ENCODE results near the gene LAT.
"Not testable (repeated sequence)": the region's sequence is repeated elsewhere in the genome, so short reads cannot be mapped to it uniquely, and the experiment has no call there.

The LAT gene

GRCh38 chr16:29004496-29005139 lies 19.8 kb downstream of the LAT start:
- WGBS, 2 experiments, result 80 to 81% methylated on average over 9 of the region's 9 CpGs

GRCh38 chr16:29007730-29008593 lies 23.1 kb downstream of the LAT start:
- 88 to 90% methylated on average over 10 of the region's 10 CpGs for WGBS, 2 experiments
- Histone ChIP-seq H3K36me3 (ENCODE audit: control insufficient read depth, insufficient read depth, low read length) (no peaks in the 10 kb centered on the region), H3K27ac (ENCODE audit: insufficient read depth, low read depth, low read length, poor library complexity, severe bottlenecking) (no peak overlapping the region), H3K4me1 (ENCODE audit: control insufficient read depth, insufficient read depth, low read length) (no peaks in the 10 kb centered on the region), H3K4me3 (ENCODE audit: insufficient read depth, low read depth, low read length) (no peak overlapping the region), H3K27me3 (ENCODE audit: control insufficient read depth, insufficient read depth, low read length, poor library complexity, severe bottlenecking) (no peaks in the 10 kb centered on the region), H3K9me3 (ENCODE audit: control insufficient read depth, low read length) (no peaks in the 10 kb centered on the region)

More at GRCh38 chr16:29004496-29005139, 19.8 kb downstream of the LAT start:
- not testable (repeated sequence) for H3K9me3 ChIP-seq (ENCODE audit: control insufficient read depth, low read length); H3K27ac ChIP-seq (ENCODE audit: insufficient read depth, low read depth, low read length, poor library complexity, severe bottlenecking); H3K36me3 ChIP-seq (ENCODE audit: control insufficient read depth, insufficient read depth, low read length); H3K4me1 ChIP-seq (ENCODE audit: control insufficient read depth, insufficient read depth, low read length); H3K27me3 ChIP-seq (ENCODE audit: control insufficient read depth, insufficient read depth, low read length, poor library complexity, severe bottlenecking); H3K4me3 ChIP-seq (ENCODE audit: insufficient read depth, low read depth, low read length)

- no peaks in the 10 kb centered on the region for H3K27me3 ChIP-seq (ENCODE audit: control insufficient read depth, insufficient read depth, low read length, poor library complexity, severe bottlenecking)
- H3K9me3 ChIP-seq (ENCODE audit: control insufficient read depth, low read length), result no peaks in the 10 kb centered on the region
- 87 to 88% methylated on average over 14 of the region's 14 CpGs for WGBS, 2 experiments
- no peaks in the 10 kb centered on the region for H3K4me1 ChIP-seq (ENCODE audit: control insufficient read depth, insufficient read depth, low read length)
- H3K36me3 ChIP-seq (ENCODE audit: control insufficient read depth, insufficient read depth, low read length), result no peaks in the 10 kb centered on the region
- H3K27ac ChIP-seq (ENCODE audit: insufficient read depth, low read depth, low read length, poor library complexity, severe bottlenecking), result no peak overlapping the region
- H3K4me3 ChIP-seq (ENCODE audit: insufficient read depth, low read depth, low read length), result no peak overlapping the region
These were observed 24.4 kb downstream of the LAT start for GRCh38 chr16:29009050-29009837.

- no peaks in the 10 kb centered on the region for H3K27me3 ChIP-seq (ENCODE audit: control insufficient read depth, insufficient read depth, low read length, poor library complexity, severe bottlenecking)
- no peak overlapping the region for H3K4me3 ChIP-seq (ENCODE audit: insufficient read depth, low read depth, low read length)
- H3K36me3 ChIP-seq (ENCODE audit: control insufficient read depth, insufficient read depth, low read length), result no peaks in the 10 kb centered on the region
- no peaks in the 10 kb centered on the region for H3K9me3 ChIP-seq (ENCODE audit: control insufficient read depth, low read length)
- 89 to 91% methylated on average over 2 of the region's 2 CpGs for WGBS, 2 experiments
- H3K4me1 ChIP-seq (ENCODE audit: control insufficient read depth, insufficient read depth, low read length), result no peaks in the 10 kb centered on the region
- no peak overlapping the region for H3K27ac ChIP-seq (ENCODE audit: insufficient read depth, low read depth, low read length, poor library complexity, severe bottlenecking)
These were observed 24.9 kb downstream of the LAT start for GRCh38 chr16:29009838-29010166.

- Histone ChIP-seq H3K36me3 (ENCODE audit: control insufficient read depth, insufficient read depth, low read length) (no peaks in the 10 kb centered on the region), H3K4me3 (ENCODE audit: insufficient read depth, low read depth, low read length) (no peak overlapping the region), H3K27ac (ENCODE audit: insufficient read depth, low read depth, low read length, poor library complexity, severe bottlenecking) (no peak overlapping the region), H3K27me3 (ENCODE audit: control insufficient read depth, insufficient read depth, low read length, poor library complexity, severe bottlenecking) (no peaks in the 10 kb centered on the region), H3K4me1 (ENCODE audit: control insufficient read depth, insufficient read depth, low read length) (no peaks in the 10 kb centered on the region), H3K9me3 (ENCODE audit: control insufficient read depth, low read length) (no peaks in the 10 kb centered on the region)
- WGBS, 2 experiments, result 65 to 69% methylated on average over 8 of the region's 8 CpGs
These were observed 26.3 kb downstream of the LAT start for GRCh38 chr16:29011112-29011511.

GRCh38 chr16:29011851-29012250 lies 27.0 kb downstream of the LAT start:
- H3K27me3 ChIP-seq (ENCODE audit: control insufficient read depth, insufficient read depth, low read length, poor library complexity, severe bottlenecking), result no peaks in the 10 kb centered on the region
- H3K27ac ChIP-seq (ENCODE audit: insufficient read depth, low read depth, low read length, poor library complexity, severe bottlenecking), result no peak overlapping the region
- no peaks in the 10 kb centered on the region for H3K9me3 ChIP-seq (ENCODE audit: control insufficient read depth, low read length)
- H3K36me3 ChIP-seq (ENCODE audit: control insufficient read depth, insufficient read depth, low read length), result no peaks in the 10 kb centered on the region
- no peak overlapping the region for H3K4me3 ChIP-seq (ENCODE audit: insufficient read depth, low read depth, low read length)
- no peaks in the 10 kb centered on the region for H3K4me1 ChIP-seq (ENCODE audit: control insufficient read depth, insufficient read depth, low read length)
- WGBS, 2 experiments, result 92 to 93% methylated on average over 4 of the region's 4 CpGs

- Histone ChIP-seq H3K27me3 (ENCODE audit: control insufficient read depth, insufficient read depth, low read length, poor library complexity, severe bottlenecking) (no peaks in the 10 kb centered on the region), H3K36me3 (ENCODE audit: control insufficient read depth, insufficient read depth, low read length) (no peaks in the 10 kb centered on the region), H3K9me3 (ENCODE audit: control insufficient read depth, low read length) (no peaks in the 10 kb centered on the region), H3K27ac (ENCODE audit: insufficient read depth, low read depth, low read length, poor library complexity, severe bottlenecking) (no peak overlapping the region), H3K4me3 (ENCODE audit: insufficient read depth, low read depth, low read length) (no peak overlapping the region), H3K4me1 (ENCODE audit: control insufficient read depth, insufficient read depth, low read length) (no peaks in the 10 kb centered on the region)
- 87 to 91% methylated on average over 7 to 9 of the region's 9 CpGs for WGBS, 2 experiments
These were observed 28.2 kb downstream of the LAT start for GRCh38 chr16:29012913-29013553.

GRCh38 chr16:29014561-29015069 lies 29.8 kb downstream of the LAT start:
- no peaks in the 10 kb centered on the region for H3K27me3 ChIP-seq (ENCODE audit: control insufficient read depth, insufficient read depth, low read length, poor library complexity, severe bottlenecking)
- no peak overlapping the region for H3K27ac ChIP-seq (ENCODE audit: insufficient read depth, low read depth, low read length, poor library complexity, severe bottlenecking)
- H3K4me1 ChIP-seq (ENCODE audit: control insufficient read depth, insufficient read depth, low read length), result no peaks in the 10 kb centered on the region
- H3K4me3 ChIP-seq (ENCODE audit: insufficient read depth, low read depth, low read length), result no peak overlapping the region
- H3K36me3 ChIP-seq (ENCODE audit: control insufficient read depth, insufficient read depth, low read length), result no peaks in the 10 kb centered on the region
- no peaks in the 10 kb centered on the region for H3K9me3 ChIP-seq (ENCODE audit: control insufficient read depth, low read length)
- whole genome bisulfite sequencing, 2 experiments, result 93 to 95% methylated on average over 3 of the region's 3 CpGs

- no peak overlapping the region for H3K27ac ChIP-seq (ENCODE audit: insufficient read depth, low read depth, low read length, poor library complexity, severe bottlenecking)
- H3K4me3 ChIP-seq (ENCODE audit: insufficient read depth, low read depth, low read length), result no peak overlapping the region
- H3K9me3 ChIP-seq (ENCODE audit: control insufficient read depth, low read length), result no peaks in the 10 kb centered on the region
- no peaks in the 10 kb centered on the region for H3K4me1 ChIP-seq (ENCODE audit: control insufficient read depth, insufficient read depth, low read length)
- WGBS, 2 experiments, result 89 to 94% methylated on average over 5 of the region's 5 CpGs
- no peaks in the 10 kb centered on the region for H3K36me3 ChIP-seq (ENCODE audit: control insufficient read depth, insufficient read depth, low read length)
- no peaks in the 10 kb centered on the region for H3K27me3 ChIP-seq (ENCODE audit: control insufficient read depth, insufficient read depth, low read length, poor library complexity, severe bottlenecking)
These were observed 37.3 kb downstream of the LAT start for GRCh38 chr16:29022196-29022595.

Data from ectodermal cell (in vitro differentiated cells).